NCI-H1694 (cell line): ENCODE data around the gene SCAP.
"Not testable (repeated sequence)": the region's sequence is repeated elsewhere in the genome, so short reads cannot be mapped to it uniquely, and the experiment has no call there.

ENCODE experiments used
- DNase-seq: peaks from one replicate; lab custom pipeline; 2025; lab: John Stamatoyannopoulos, UW

The SCAP gene

GRCh38 chr3:47475570-47476329 is at the start of gene SCAP:
SCAP (minus strand) TSS chr3:47475941; CDS start chr3:47442993, 32,948 bp downstream.
- no peak for DNase-seq

GRCh38 chr3:47523310-47524073 is 47.8 kb upstream of the SCAP start:
- no peak for DNase-seq

- peak; percentile 67 for DNase-seq
These were observed 46.6 kb upstream of the SCAP start for GRCh38 chr3:47522082-47522987.

- DNase-seq = no peak
These were observed 45.0 kb upstream of the SCAP start for GRCh38 chr3:47520756-47521155.

- no peak for DNase-seq
These were observed 42.2 kb upstream of the SCAP start for GRCh38 chr3:47517937-47518336.

GRCh38 chr3:47515864-47516319 is 40.2 kb upstream of the SCAP start:
- no peak for DNase-seq

- DNase-seq = no peak
These were observed 39.4 kb upstream of the SCAP start for GRCh38 chr3:47515100-47515499.

GRCh38 chr3:47513125-47513929 is 37.6 kb upstream of the SCAP start, which contains the start of gene ELP6:
ELP6 (minus strand) TSS chr3:47513712; CDS start chr3:47513590, 122 bp downstream.
- peak; percentile 43 for DNase-seq

- DNase-seq = no peak
These were observed 36.8 kb upstream of the SCAP start for GRCh38 chr3:47512416-47513124.

- not testable (repeated sequence) for DNase-seq
These were observed 29.5 kb upstream of the SCAP start for GRCh38 chr3:47505267-47505666.

- no peak for DNase-seq
These were observed 28.4 kb upstream of the SCAP start for GRCh38 chr3:47504113-47504512.

GRCh38 chr3:47503033-47503432 is 27.3 kb upstream of the SCAP start:
- no peak for DNase-seq

- no peak for DNase-seq
These were observed 21.2 kb upstream of the SCAP start for GRCh38 chr3:47496892-47497291.

GRCh38 chr3:47495886-47496285 is 20.1 kb upstream of the SCAP start:
- no peak for DNase-seq

GRCh38 chr3:47495111-47495510 is 19.4 kb upstream of the SCAP start:
- DNase-seq = no peak

GRCh38 chr3:47491777-47492176 is 16.0 kb upstream of the SCAP start:
- no peak for DNase-seq

GRCh38 chr3:47491186-47491585 is 15.4 kb upstream of the SCAP start:
- DNase-seq = no peak

GRCh38 chr3:47487265-47487664 is 11.5 kb upstream of the SCAP start:
- no peak for DNase-seq

GRCh38 chr3:47485812-47486211 is 10.1 kb upstream of the SCAP start:
- no peak for DNase-seq

GRCh38 chr3:47482366-47482765 is 6.6 kb upstream of the SCAP start:
- no peak for DNase-seq

- not testable (repeated sequence) for DNase-seq
These were observed 6.0 kb upstream of the SCAP start for GRCh38 chr3:47481763-47482162.
